Measurements from ENCODE around the gene NRN1L.
"Not testable (repeated sequence)": the region's sequence is repeated elsewhere in the genome, so short reads cannot be mapped to it uniquely, and the experiment has no call there.

GRCh38 chr16:67837190-67837589 lies 47.5 kb upstream of the NRN1L start:
- not testable (repeated sequence) for TF ChIP-seq CTCF (conservative IDR thresholded peaks at IDR 0.05; ENCODE audit: low read depth, low read length); EZH2phosphoT487 (IDR thresholded peaks at IDR 0.05; ENCODE audit: borderline replicate concordance, low read length)
